NCI-H2029 (cell line): Measurements from ENCODE around the gene KIF17.
"Not testable (repeated sequence)": the region's sequence is repeated elsewhere in the genome, so short reads cannot be mapped to it uniquely, and the experiment has no call there.

Source experiments
- DNase-seq: peaks from one replicate; lab custom pipeline; 2025; lab: John Stamatoyannopoulos, UW

Gene KIF17

DNA sequence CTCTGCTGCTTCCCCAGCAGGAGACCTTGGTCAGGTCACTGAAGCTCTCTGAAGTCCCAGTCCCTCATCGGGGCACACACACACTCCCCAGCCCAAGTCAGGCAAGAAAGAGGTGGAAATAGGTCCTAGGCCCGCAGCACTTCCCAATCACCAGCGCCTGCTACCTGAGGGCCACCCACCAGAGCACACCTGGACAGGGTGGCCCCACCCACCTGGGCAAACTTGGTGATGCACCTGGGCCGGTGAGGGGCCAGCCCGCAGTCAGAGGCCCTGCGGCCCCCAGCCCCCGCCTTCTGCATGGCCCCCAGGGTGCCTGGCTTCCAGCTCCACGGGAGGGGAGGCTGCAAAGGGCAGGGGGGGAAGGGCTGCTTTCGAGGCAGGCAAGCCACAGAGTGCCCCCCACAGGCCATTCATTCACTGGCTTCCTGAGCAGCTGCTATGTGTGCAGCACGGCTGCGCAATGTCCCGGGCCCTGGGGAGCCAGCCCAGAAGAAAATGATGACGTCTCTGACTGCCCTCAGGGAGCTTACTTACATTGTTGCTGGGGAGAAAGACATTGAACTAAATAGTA, 10.0 kb upstream of the KIF17 start:
- DNase-seq = no peak

- DNase-seq = no peak
Observed at GRCh38 chr1:20726932-20727745, 9.3 kb upstream of the KIF17 start.

DNA sequence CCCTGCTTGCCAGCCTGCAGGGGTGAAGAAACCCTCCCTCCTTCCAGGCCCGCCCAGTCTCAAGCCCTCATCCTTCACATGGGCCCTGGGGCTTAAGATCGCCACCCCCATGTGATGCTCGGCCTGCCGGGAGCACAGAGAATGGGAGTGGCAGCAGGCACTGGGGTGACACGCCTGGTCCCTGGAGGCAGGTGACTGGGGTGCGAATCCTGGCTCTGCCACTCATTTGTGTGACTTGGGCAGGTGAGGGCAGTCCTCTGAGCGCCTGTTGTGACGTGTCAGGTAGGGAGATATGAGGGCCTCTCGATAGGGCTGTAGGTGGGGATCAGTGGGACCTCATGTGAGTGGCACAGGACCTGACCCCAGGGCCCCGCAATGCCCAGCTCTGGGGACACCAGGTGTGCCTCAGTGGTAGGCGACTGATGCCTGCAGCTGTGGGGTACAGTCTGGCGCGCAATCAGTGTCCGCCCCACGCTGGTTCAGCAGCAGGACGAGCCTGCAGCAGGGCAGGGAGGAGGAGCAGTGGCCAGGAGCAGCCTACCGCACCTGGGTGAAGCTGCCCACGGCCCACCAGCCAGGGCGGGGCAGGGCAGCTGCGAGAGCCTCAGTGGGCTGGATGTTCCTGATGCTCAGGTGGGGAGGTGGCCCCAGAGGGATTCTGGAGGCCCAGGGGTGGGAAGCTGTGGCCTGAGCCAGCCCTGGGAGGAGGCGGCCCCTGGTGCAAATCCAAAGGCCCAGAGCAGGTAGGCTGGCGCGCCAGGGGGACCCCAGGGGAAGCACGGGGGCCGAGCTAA, 8.5 kb upstream of the KIF17 start:
- no peak for DNase-seq

GRCh38 chr1:20725189-20726117, 7.6 kb upstream of the KIF17 start:
- no peak for DNase-seq

DNA sequence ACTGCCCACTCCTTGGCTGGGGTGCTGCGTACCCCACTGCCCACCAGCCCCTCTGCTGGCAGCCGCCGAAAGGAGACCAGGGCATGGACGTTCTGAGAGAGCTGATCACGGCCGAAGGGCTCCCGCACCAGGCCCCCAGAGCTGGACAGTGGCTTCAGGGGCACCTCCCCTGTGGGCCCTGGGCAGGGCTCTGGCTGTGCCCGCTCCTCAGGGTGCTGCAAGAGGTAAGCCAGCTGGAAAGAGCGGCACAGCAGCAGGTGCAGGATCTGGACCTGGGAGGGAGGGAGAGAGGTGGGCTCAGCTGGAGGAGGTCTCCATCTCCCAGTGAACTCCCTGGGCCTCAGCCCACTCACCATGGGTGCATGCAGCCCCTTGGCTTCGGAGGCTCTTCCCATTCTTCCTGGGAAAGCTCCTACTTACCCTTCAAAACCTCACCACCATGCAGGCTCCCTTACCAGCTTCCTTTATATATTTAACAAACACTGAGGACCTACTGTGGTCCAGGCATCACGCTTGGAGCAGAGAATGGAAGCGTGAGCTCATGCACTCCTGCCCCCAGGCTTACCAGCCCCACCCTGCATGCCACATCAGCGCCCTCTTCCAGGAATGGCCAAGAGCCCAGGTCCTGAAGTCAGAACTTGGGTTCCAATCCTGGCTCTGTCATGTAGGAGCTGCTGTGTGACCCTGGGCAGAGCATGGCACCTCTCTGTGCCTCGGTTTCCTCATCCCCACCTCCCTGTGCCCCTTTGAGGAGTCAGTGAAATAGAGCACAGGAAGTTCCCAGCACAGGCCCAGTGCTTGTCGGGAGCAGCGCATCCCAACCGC, 6.8 kb upstream of the KIF17 start:
- no peak for DNase-seq

DNA sequence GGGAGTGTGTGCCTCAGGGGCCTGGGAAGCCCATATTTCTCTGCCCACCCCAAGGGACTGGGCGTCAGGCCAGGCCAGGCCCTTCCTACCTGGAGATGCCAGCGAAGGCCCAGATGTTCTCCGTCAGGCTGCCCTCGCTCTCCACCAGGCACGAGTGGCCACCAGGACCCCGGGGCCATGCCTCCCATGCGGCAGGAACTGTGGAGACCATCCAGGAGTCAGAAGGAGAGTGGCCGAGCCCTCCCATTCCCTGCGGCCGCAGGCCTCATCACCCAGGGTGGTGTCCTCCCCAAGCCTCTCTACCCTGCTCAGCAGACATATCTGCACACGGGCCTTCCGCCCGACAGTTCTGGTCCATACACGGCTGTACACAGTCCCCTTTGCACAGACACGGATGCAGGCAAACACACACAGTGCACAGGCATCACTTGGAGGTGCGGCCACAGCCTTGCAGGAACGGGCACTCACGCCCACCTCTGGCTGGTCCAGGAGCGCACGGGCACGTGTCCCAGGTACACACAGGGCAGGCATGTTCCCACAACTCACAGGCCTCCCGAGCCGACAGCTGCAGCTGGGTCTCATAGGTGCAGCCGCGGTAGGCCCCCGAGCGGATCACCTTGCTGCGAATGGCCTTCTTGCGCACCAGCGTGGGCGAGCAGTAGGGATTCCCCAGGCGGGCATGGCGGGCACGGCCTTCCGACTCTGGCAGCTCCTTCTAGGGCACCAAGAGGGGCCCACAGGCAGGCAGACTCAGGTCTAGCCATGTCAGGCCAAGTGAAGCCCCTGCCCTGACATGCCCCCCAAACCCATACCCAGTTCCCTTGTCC, 5.9 kb upstream of the KIF17 start:
- DNase-seq = no peak

DNA sequence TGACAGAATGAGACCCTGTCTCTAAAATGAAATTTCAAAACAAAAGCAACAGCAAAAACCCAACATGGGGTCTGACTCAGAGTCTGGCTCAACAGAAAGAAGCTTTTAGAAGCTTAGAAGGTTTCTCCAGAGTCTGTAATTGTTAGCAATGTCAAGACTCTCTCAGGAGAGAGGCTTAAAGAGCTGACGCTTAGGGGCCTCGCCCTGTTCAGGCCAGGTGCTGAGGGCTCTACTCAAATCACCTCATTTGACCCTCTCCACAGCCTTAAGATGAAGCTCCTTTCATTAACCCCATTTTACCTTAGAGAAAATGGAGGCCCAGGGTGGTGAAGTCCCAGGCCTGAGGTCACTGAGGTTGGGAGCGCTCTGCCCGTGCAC, 5.3 kb upstream of the KIF17 start:
- no peak for DNase-seq

GRCh38 chr1:20721117-20722061, 3.6 kb upstream of the KIF17 start:
- no peak for DNase-seq

DNA sequence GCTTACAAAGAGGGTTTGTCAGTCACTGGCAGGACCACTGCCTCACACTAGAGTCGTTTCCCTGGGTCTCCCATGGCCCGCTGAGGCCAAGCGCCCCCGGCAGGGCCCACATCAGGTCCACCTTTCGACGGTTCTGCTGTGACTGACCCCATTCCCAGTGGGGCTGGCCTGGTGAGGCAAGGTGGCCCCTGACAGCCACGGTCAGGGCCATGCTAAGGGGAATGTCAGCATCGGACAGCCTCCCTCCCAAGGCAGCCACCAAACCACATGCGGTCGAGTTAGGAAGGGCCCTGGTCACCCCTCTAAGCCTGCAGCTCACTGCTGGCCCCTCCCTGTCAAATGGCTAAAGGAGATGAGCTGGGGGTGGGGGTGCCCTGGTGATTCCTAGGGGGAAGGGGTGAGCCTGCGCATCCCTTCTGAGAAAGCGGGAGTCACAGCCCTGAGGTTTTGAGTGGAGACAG, 2.9 kb upstream of the KIF17 start:
- no peak for DNase-seq

GRCh38 chr1:20719871-20720620, 2.2 kb upstream of the KIF17 start:
- DNase-seq = no peak

GRCh38 chr1:20719261-20719660, 1.5 kb upstream of the KIF17 start:
- DNase-seq = no peak

DNA sequence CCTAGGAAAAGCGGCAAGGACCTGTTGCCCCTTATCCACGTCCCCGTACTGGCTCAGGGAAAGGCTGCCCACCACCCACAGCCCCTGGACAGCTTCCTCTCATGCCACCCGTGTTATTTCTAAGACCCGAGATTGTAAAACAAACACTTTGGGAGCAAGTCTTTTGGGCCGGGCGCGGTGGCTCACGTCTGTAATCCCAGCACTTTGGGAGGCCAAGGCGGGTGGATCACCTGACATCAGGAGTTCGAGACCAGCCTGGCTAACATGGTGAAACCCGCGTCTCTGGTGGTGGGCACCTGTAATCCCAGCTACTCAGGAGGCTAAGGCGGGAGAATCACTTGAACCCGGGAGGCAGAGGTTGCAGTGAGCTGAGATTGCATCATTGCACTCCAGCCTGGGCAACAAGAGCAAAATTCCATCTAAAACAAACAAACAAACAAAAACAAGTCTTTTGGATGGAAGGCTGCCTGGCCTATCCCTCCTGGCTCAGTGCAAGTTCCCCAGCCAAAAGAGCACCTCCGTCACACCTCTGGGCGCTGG, 606 bp upstream of the KIF17 start:
- not testable (repeated sequence) for DNase-seq

- no peak for DNase-seq
Observed at GRCh38 chr1:20716232-20716631, 1.6 kb downstream of the KIF17 start.

GRCh38 chr1:20715406-20715805, 2.4 kb downstream of the KIF17 start:
- DNase-seq = no peak

GRCh38 chr1:20713440-20713839, 4.4 kb downstream of the KIF17 start:
- DNase-seq = no peak

DNA sequence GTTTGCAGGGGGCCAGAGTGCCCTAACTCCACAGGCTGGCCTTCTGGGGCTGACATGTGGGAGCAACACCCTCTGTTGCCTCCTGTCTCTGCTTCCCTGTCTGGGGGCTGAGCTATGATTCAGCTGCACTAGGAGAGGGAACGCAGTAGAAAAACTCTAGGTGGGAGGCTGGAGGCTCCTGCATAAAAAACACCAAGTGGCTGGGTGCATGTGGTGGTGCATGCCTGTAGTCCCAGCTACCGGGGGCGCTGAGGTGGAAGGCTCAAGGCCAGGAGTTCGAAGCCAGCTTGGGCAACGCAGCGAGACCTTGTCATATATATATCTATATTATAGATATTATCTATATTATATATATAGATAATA, 5.6 kb downstream of the KIF17 start:
- no peak for DNase-seq

DNA sequence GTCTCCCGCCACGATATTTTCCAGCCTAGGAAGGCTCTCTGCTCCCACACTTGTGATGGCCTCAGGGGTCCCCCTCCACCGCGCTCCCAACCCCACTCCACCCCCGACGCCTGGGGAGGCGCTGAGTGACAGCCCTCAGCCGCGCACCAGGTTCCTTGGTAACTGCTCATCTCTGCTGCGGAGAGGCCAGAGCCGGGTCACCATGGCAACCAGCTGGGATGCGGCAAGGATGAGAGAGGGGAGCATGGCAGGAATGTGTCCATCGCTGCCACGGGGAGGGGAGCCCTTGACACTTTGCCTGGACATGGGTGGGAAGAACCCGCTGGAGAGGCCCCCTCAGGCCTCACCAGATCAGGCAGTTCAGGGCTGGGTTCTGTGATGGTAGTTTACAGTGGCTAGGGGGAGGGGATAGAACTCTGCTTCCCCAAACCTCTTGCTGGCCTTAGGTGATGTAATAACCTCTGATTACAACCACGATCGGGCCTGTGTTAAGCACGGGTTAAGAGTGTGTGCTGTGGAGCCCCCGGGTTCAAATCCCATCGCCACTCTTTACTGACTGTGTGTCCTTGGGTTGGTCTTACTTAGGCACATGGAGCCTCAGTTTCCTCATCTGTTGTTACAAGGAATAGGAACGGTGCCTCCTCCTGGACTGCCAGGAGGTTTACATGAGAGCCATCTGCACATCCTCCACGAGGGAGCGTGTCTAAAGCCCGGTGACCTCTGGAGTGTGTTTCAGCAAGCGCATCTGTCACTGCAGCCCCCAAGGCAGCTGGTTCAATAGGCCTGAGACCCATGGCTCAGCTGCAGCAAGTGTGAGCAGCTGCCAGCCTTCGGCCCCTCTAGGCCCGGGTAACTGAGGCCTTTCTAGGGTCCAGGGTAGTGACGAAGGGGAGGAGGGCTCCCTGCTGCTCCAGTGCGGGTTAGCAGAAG, 6.3 kb downstream of the KIF17 start:
- no peak for DNase-seq
